Measurements from ENCODE around the gene MAP6. TPM values are rescaled to one million over a fixed set of nuclear protein-coding genes. Genes with fewer than 3 reads are reported as not detected.
A peak's percentile ranks its signal among the peaks of the same experiment; 100 is the strongest.

MAP6 gene
- polyA plus RNA-seq, 12 donors, result 6.8 to 30.3 (median 12.3) TPM; not detected in 1

DNA sequence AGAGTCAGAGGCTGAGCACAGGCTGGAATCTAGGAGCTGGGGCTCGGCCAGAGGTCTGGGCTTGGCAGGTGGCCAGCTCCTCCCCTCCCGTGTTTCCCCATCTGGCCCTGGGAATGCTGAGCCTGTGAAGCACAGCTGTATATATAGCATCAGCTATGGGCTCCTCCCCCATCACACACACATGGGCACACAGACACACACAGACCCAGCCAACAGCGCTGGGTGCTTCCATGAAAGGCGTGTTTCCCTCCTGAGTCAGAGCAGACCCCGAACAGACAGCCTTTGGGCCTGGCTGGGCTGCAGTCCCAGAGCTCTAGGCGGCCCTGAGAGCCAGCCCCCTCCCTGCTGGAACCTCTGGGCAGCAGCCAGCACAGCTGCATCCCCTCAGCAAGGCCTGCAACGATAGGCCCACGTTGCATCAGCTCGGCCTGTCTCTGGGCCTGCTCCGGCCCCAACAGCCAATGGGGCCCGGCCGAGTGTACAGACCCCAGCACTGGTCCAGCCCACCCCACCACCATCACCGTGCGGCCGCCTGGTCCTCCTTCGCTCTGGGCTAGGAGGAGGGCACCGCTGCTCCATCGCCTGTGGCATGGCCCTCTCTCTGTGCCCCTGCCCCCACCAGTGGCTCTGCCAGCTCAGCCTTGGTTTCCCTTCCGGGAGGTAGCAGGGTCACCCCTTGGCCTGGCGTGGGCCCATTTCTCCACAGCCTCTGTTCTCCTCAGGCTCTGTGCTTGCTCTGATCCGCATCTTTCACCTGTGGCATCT, 114.4 kb downstream of the MAP6 start:
- peak; percentile 98 for DNase-seq

- no peak for DNase-seq
Observed at GRCh38 chr11:75553889-75554257, 115.0 kb downstream of the MAP6 start.

DNA sequence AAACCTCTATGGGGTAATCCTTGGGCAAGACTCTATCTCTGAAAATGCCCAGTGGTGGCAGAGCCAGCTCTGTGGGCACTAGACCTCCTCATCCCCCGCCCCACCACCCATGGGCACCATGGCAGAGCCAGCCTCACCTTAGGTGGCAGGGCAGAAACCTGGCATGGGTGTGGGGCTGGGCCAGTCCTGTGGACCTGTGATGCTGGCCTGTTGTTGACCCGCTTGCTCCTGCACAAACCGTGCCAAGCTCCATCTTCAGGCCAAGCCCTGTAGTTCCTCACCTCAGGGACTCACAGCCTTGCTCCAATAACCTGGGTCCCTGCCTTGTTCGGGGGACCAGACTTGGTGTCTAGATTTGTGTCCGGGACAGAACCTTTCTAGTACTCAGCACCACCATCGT, 115.7 kb downstream of the MAP6 start:
- DNase-seq, result no peak

DNA sequence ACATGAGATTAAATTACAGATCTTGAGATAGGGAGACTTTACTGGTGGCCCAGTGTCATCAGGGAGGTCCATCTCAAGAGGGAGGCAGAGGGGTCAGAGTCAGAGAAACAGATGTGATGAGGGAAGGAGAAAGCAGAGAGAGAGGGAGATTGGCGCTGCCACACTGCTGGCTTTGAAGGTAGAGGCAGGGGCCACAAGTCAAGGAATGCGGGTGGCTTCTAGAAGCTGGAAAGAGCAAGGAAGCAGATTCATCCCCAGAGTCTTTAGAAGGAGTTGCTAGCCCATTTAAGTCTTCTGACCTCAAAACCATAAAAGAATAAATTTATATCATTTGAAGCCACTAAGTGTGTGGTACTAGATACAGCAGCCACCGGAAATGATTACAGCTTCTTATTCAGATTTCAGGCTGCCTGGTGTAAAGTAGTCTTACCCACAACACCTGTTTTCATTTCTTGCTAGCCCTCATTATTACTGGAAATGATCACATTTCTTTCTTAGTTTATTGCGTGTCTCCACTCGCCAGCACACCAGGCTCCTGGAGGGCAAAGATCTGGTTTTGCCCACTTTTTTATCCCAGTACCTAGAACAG, 119.4 kb downstream of the MAP6 start:
- DNase-seq, result no peak

DNA sequence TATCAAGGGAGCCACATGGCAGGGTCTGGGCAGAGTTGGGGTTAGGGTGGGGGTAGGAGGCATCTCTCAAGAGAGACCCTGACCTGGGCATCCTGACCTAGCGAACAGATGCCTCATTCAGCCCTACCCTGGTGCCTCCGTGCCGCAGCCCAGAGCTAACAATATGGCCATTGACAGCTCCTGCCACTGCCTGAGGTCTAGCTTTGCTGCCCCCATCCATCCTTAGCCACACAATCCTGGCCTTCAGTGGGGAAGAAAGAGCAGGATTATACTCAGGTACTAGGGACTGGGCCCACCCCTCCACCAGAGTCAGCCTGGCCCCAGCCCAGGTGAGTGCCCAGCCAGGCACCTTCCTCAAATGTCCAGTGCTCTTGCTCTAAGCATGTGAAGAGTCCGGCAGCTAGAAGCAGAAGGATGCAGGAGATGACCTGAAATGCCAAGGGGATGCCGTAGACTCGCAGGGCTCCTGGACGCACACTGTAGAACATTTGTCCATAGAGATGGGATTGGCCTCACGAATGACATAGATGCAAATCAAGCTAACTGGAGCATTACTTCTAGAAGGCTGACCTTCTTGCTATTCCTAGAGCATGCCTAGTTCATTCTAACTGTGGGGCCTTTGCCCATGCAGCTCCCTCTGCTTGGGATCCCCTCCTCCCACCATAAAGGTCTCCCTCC, 120.1 kb downstream of the MAP6 start:
- DNase-seq, result no peak

DNA sequence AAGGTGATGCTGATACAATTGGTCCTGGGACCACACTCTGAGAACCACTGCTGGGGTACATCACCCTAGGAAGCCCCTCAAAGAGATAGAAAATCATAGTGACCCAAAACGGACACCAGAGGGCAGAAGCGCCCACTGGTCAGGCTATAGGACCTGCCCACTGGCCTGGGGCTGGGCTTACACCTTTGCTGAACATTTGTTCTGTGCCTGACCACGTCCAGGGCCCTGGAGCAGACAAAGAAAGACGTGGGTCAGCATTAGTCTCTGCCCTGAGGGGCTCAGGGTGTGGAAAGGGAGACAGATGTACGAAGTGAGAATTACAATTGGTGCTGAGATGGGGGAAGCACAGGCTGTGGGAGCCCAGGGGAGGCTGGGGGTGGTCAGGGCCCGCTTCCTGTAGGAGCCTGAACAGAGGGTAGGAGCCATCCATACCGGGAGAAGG, 121.2 kb downstream of the MAP6 start:
- peak; percentile 84 for DNase-seq

DNA sequence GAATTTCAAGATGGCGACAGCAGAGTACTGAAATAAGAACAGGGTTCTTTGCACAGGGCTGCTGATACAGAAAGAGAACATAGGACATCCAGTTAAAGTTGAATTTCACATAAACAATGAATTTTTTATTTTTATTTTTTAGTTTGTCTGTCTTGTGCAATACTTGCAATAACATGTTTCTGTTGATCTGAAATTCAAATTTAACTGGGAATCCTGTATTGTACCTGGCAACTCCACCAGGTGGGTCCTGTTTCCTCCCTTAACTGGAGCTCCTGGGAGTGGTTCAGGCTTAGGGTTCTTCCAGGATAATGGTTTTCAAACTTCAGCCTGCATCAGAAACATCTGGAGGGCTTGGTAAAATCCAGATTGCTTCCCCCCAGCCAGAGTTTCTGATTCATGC, 121.7 kb downstream of the MAP6 start:
- no peak for DNase-seq

- DNase-seq, result no peak
Observed at GRCh38 chr11:75543806-75544205, 125.0 kb downstream of the MAP6 start.

DNA sequence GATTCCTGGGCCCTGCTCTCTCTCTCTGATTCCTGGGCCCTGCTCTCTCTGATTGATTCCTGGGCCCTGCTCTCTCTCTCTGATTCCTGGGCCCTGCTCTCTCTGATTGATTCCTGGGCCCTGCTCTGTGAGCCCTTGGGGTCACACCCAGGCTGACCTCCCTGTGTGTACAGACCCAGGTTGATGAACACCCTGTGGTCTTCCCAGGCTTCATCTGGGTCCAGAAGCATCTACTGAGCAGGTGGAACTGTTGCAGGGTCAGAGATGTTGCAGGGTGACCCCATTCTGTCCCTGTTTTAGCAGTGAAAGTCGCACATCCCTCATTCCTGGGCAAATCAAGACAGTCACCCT, 126.8 kb downstream of the MAP6 start:
- DNase-seq, result no peak

DNA sequence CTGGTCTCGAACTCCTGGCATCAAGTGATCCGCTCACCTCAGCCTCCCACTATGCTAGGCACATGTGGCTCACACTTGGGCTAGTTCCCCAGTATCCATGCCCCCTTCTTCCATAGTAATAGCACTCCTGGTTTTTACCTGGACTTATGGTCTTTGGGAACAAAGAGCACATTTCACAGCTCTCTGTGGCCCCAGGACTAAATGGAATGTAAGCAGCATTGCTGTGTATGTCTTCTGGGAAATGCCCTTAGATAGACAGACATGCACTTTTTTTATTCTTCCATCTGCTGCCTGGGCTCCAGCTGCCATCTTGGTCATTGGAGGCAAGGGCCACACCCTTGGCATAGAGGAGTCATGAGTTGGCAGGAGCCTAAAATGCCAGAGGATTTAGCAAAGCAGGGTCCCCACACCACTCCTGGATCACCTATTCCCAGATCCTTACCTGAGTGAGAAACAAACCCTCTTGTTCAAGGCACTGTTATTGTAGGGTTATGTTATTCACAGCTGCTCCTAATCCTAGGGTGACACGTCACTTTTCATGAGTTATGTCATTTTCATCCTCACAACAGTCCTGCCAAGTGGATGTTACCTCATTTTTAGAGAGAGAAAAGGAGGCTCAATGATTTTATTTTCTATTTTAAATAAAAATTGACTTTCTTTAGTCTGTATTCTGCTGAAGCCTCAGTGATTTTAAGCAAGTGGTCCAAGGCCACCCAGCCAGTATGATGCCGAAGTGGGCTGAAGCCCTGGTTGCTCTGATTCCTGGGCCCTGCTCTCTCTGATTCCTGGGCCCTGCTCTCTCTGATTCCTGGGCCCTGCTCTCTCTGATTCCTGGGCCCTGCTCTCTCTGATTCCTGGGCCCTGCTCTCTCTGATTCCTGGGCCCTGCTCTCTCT, 127.4 kb downstream of the MAP6 start:
- DNase-seq, result no peak

GRCh38 chr11:75539459-75540334, 129.1 kb downstream of the MAP6 start:
- DNase-seq, result no peak

- no peak for DNase-seq
Observed at GRCh38 chr11:75538150-75538942, 130.5 kb downstream of the MAP6 start.

DNA sequence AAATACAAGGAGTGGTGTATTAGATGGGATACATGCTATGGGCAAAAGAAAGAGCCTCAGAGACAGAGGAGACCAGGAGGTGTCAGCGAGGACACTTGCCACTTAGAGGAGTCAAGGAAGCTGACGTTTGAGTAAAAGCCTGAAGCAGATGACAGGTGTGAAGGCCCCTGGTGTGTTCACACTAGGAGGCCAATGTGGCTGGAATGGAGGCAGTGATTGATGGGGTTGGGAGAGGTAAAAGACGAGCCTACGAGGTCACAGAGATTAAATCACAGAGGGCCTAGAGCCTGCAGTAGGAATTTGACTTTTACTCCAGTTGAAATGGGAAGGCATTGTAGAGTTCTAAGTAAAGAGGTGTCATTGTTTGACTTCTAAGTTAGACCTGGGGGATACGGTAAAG, 131.1 kb downstream of the MAP6 start:
- no peak for DNase-seq

Other genes with a start within 250 kb of the MAP6 start
- gene KLHL35, start 235.8 kb downstream of the MAP6 start, polyA plus RNA-seq (ENCODE audit: insufficient read length in 12 of 12), result 10 to 100 TPM in 1 of 12 donors, 1 to 10 TPM in 10, not detected in 1; 2.2 to 12.4 (median 3.7) TPM
- gene GDPD5, start 143.1 kb downstream of the MAP6 start, polyA plus RNA-seq (ENCODE audit: insufficient read length in 12 of 12), result 10 to 100 TPM in 11 of 12 donors, not detected in 1; 11.2 to 24.9 (median 20.3) TPM
- 100 to 1,000 TPM in 11 of 12 donors, not detected in 1; 232 to 462 (median 323) TPM for gene SERPINH1, start 106.8 kb downstream of the MAP6 start, polyA plus RNA-seq (ENCODE audit: insufficient read length in 12 of 12)
- 10 to 100 TPM in 1 of 12 donors, under 1 TPM in 1, not detected in 10; 0.23 to 25.0 TPM for gene MOGAT2, start 48.8 kb upstream of the MAP6 start, polyA plus RNA-seq (ENCODE audit: insufficient read length in 12 of 12)
- gene DGAT2, start 99.7 kb upstream of the MAP6 start, polyA plus RNA-seq (ENCODE audit: insufficient read length in 12 of 12), result 1 to 10 TPM in 3 of 12 donors, under 1 TPM in 7, not detected in 2; 0.17 to 3.5 (median 0.58) TPM
- 10 to 100 TPM in 6 of 12 donors, 1 to 10 TPM in 5, not detected in 1; 8.4 to 15.8 (median 10.8) TPM for gene UVRAG, start 146.2 kb upstream of the MAP6 start, polyA plus RNA-seq (ENCODE audit: insufficient read length in 12 of 12)

All from muscle of arm (tissue), 12 donors.